Measurements from ENCODE around the gene LRP1B.
A peak's percentile ranks its signal among the peaks of the same experiment; 100 is the strongest.
"Not testable (repeated sequence)": the region's sequence is repeated elsewhere in the genome, so short reads cannot be mapped to it uniquely, and the experiment has no call there.

Gene LRP1B

GRCh38 chr2:141260911-141261310, 869.9 kb downstream of the LRP1B start:
- Mint-ChIP-seq H3K27ac (no peak overlapping the region), H3K36me3 (no peaks in the 10 kb centered on the region), H3K9me3 (peaks cover 1% of the 10 kb centered on the region), H3K27me3 (no peaks in the 10 kb centered on the region), H3K4me3 (no peak overlapping the region), H3K4me1 (no peaks in the 10 kb centered on the region)
- DNase-seq (ENCODE audit: low spot score in 2 of 2) (no peak), ATAC-seq (ENCODE audit: low read depth) (no peak)

- ATAC-seq (ENCODE audit: low read depth) (no peak), DNase-seq (ENCODE audit: low spot score in 2 of 2) (no peak)
- Mint-ChIP-seq H3K4me3 (no peak overlapping the region), H3K36me3 (no peaks in the 10 kb centered on the region), H3K27me3 (no peaks in the 10 kb centered on the region), H3K9me3 (peaks cover 1% of the 10 kb centered on the region), H3K4me1 (no peaks in the 10 kb centered on the region), H3K27ac (no peak overlapping the region)
These were observed 871.1 kb downstream of the LRP1B start for GRCh38 chr2:141259683-141260082.

- Mint-ChIP-seq H3K4me3 (no peak overlapping the region), H3K27ac (no peak overlapping the region), H3K27me3 (no peaks in the 10 kb centered on the region), H3K36me3 (no peaks in the 10 kb centered on the region), H3K4me1 (no peaks in the 10 kb centered on the region), H3K9me3 (no peaks in the 10 kb centered on the region)
- ATAC-seq (ENCODE audit: low read depth) (no peak), DNase-seq (ENCODE audit: low spot score in 2 of 2) (no peak)
These were observed 888.8 kb downstream of the LRP1B start for GRCh38 chr2:141242008-141242407.

GRCh38 chr2:141226560-141226959, 904.3 kb downstream of the LRP1B start:
- H3K4me1 Mint-ChIP-seq: no peaks in the 10 kb centered on the region
- H3K27me3 Mint-ChIP-seq: no peaks in the 10 kb centered on the region
- ATAC-seq (ENCODE audit: low read depth): no peak
- H3K4me3 Mint-ChIP-seq: no peak overlapping the region
- no peak overlapping the region for H3K27ac Mint-ChIP-seq
- H3K36me3 Mint-ChIP-seq: no peaks in the 10 kb centered on the region
- DNase-seq (ENCODE audit: low spot score in 2 of 2): no peak
- H3K9me3 Mint-ChIP-seq: peaks cover 7% of the 10 kb centered on the region

GRCh38 chr2:141207036-141207385, 923.8 kb downstream of the LRP1B start:
- H3K9me3 Mint-ChIP-seq: peaks cover 2% of the 10 kb centered on the region
- H3K27ac Mint-ChIP-seq: no peak overlapping the region
- peak overlapping the region; percentile 43 for H3K4me3 Mint-ChIP-seq
- ATAC-seq (ENCODE audit: low read depth): peak; percentile 24
- H3K4me1 Mint-ChIP-seq: peaks cover 3% of the 10 kb centered on the region
- peaks cover 1% of the 10 kb centered on the region for H3K27me3 Mint-ChIP-seq
- no peaks in the 10 kb centered on the region for H3K36me3 Mint-ChIP-seq
- DNase-seq (ENCODE audit: low spot score in 2 of 2): no peak

GRCh38 chr2:141201016-141201565, 929.7 kb downstream of the LRP1B start:
- Mint-ChIP-seq H3K27me3 (peaks cover 1% of the 10 kb centered on the region), H3K36me3 (no peaks in the 10 kb centered on the region), H3K27ac (no peak overlapping the region), H3K4me3 (no peak overlapping the region), H3K9me3 (peaks cover 2% of the 10 kb centered on the region), H3K4me1 (no peaks in the 10 kb centered on the region)
- DNase-seq (ENCODE audit: low spot score in 2 of 2) (no peak), ATAC-seq (ENCODE audit: low read depth) (no peak)

GRCh38 chr2:141200191-141200590, 930.6 kb downstream of the LRP1B start:
- Mint-ChIP-seq H3K9me3 (peaks cover 2% of the 10 kb centered on the region), H3K27ac (no peak overlapping the region), H3K4me1 (no peaks in the 10 kb centered on the region), H3K4me3 (no peak overlapping the region), H3K36me3 (no peaks in the 10 kb centered on the region), H3K27me3 (peaks cover 1% of the 10 kb centered on the region)
- ATAC-seq (ENCODE audit: low read depth): no peak
- no peak for DNase-seq (ENCODE audit: low spot score in 2 of 2)

- DNase-seq (ENCODE audit: low spot score in 2 of 2) (no peak), ATAC-seq (ENCODE audit: low read depth) (no peak)
- no peaks in the 10 kb centered on the region for H3K4me1 Mint-ChIP-seq
- H3K27ac Mint-ChIP-seq: no peak overlapping the region
- peaks cover 1% of the 10 kb centered on the region for H3K27me3 Mint-ChIP-seq
- H3K4me3 Mint-ChIP-seq: no peak overlapping the region
- H3K36me3 Mint-ChIP-seq: no peaks in the 10 kb centered on the region
- H3K9me3 Mint-ChIP-seq: peaks cover 2% of the 10 kb centered on the region
These were observed 931.1 kb downstream of the LRP1B start for GRCh38 chr2:141199711-141200110.

GRCh38 chr2:141195087-141195486, 935.7 kb downstream of the LRP1B start:
- peaks cover 2% of the 10 kb centered on the region for H3K9me3 Mint-ChIP-seq
- no peak overlapping the region for H3K27ac Mint-ChIP-seq
- no peak overlapping the region for H3K4me3 Mint-ChIP-seq
- H3K36me3 Mint-ChIP-seq: no peaks in the 10 kb centered on the region
- ATAC-seq (ENCODE audit: low read depth): no peak
- no peaks in the 10 kb centered on the region for H3K4me1 Mint-ChIP-seq
- H3K27me3 Mint-ChIP-seq: no peaks in the 10 kb centered on the region
- DNase-seq (ENCODE audit: low spot score in 2 of 2): no peak

GRCh38 chr2:141187075-141187439, 943.8 kb downstream of the LRP1B start:
- peaks cover 2% of the 10 kb centered on the region for H3K9me3 Mint-ChIP-seq
- no peaks in the 10 kb centered on the region for H3K36me3 Mint-ChIP-seq
- ATAC-seq (ENCODE audit: low read depth) (no peak), DNase-seq (ENCODE audit: low spot score in 2 of 2) (no peak)
- no peaks in the 10 kb centered on the region for H3K27me3 Mint-ChIP-seq
- no peaks in the 10 kb centered on the region for H3K4me1 Mint-ChIP-seq
- H3K27ac Mint-ChIP-seq: no peak overlapping the region
- no peak overlapping the region for H3K4me3 Mint-ChIP-seq

- H3K4me1 Mint-ChIP-seq: no peaks in the 10 kb centered on the region
- H3K9me3 Mint-ChIP-seq: peaks cover 2% of the 10 kb centered on the region
These were observed 944.3 kb downstream of the LRP1B start for GRCh38 chr2:141186413-141187074.

GRCh38 chr2:141182246-141182645, 948.6 kb downstream of the LRP1B start:
- Mint-ChIP-seq H3K4me3 (no peak overlapping the region), H3K36me3 (no peaks in the 10 kb centered on the region), H3K4me1 (no peaks in the 10 kb centered on the region), H3K9me3 (peaks cover 2% of the 10 kb centered on the region), H3K27me3 (no peaks in the 10 kb centered on the region), H3K27ac (no peak overlapping the region)
- ATAC-seq (ENCODE audit: low read depth): no peak
- DNase-seq (ENCODE audit: low spot score in 2 of 2): no peak

More at GRCh38 chr2:141186413-141187074, 944.3 kb downstream of the LRP1B start:
- H3K36me3 Mint-ChIP-seq: no peaks in the 10 kb centered on the region
- H3K27me3 Mint-ChIP-seq: no peaks in the 10 kb centered on the region
- ATAC-seq (ENCODE audit: low read depth) (no peak), DNase-seq (ENCODE audit: low spot score in 2 of 2) (no peak)
- no peak overlapping the region for H3K27ac Mint-ChIP-seq
- H3K4me3 Mint-ChIP-seq: no peak overlapping the region

- ATAC-seq (ENCODE audit: low read depth); H3K4me3 Mint-ChIP-seq; H3K4me1 Mint-ChIP-seq; DNase-seq (ENCODE audit: low spot score in 2 of 2); H3K27me3 Mint-ChIP-seq; H3K36me3 Mint-ChIP-seq; H3K27ac Mint-ChIP-seq; H3K9me3 Mint-ChIP-seq: not testable (repeated sequence)
These were observed 961.7 kb downstream of the LRP1B start for GRCh38 chr2:141169117-141169516.

GRCh38 chr2:141162314-141162713, 968.5 kb downstream of the LRP1B start:
- Mint-ChIP-seq H3K27me3 (no peaks in the 10 kb centered on the region), H3K27ac (no peak overlapping the region), H3K9me3 (peaks cover 2% of the 10 kb centered on the region), H3K4me1 (no peaks in the 10 kb centered on the region), H3K4me3 (no peak overlapping the region), H3K36me3 (no peaks in the 10 kb centered on the region)
- no peak for DNase-seq (ENCODE audit: low spot score in 2 of 2)
- no peak for ATAC-seq (ENCODE audit: low read depth)

GRCh38 chr2:141151611-141152286, 979.1 kb downstream of the LRP1B start:
- H3K9me3 Mint-ChIP-seq: no peaks in the 10 kb centered on the region
- no peak overlapping the region for H3K4me3 Mint-ChIP-seq
- no peaks in the 10 kb centered on the region for H3K27me3 Mint-ChIP-seq
- no peaks in the 10 kb centered on the region for H3K4me1 Mint-ChIP-seq
- DNase-seq (ENCODE audit: low spot score in 2 of 2) (no peak), ATAC-seq (ENCODE audit: low read depth) (no peak)
- H3K36me3 Mint-ChIP-seq: no peaks in the 10 kb centered on the region
- H3K27ac Mint-ChIP-seq: no peak overlapping the region

Data from memory B cell (primary cell).